ENCODE data around the gene MRAS. TPM values are rescaled to one million over a fixed set of nuclear protein-coding genes. Genes with fewer than 3 reads are reported as not detected.

The MRAS gene
- total RNA-seq, 1 experiment from 2014 or later, result 13.2 TPM

- no peak for TF ChIP-seq CTCF (IDR thresholded peaks at IDR 0.05; ENCODE audit: unreplicated experiment)
- Mint-ChIP-seq H3K27me3 (ENCODE audit: unreplicated experiment) (peaks cover 30% of the 10 kb centered on the region), H3K36me3 (ENCODE audit: insufficient read depth, unreplicated experiment) (no peaks in the 10 kb centered on the region), H3K27ac (ENCODE audit: unreplicated experiment) (no peak overlapping the region), H3K4me3 (ENCODE audit: low read depth, unreplicated experiment) (no peak overlapping the region), H3K4me1 (ENCODE audit: low read depth, unreplicated experiment) (no peaks in the 10 kb centered on the region), H3K9me3 (ENCODE audit: low read depth, unreplicated experiment) (no peaks in the 10 kb centered on the region)
- CTCF ChIA-PET, result interaction anchor here (1.0 kb wide), 1 partner anchor 20 kb away, joined by 3 read pairs; no protein-coding TSS in a partner anchor
- no peak for DNase-seq
- intact Hi-C loops (cut with micrococcal nuclease; ENCODE audit: unreplicated experiment), result loop anchor here (1.0 kb wide), 2 partner anchors 66 to 217 kb away; no protein-coding TSS in a partner anchor
- no TSS peak for BruUV-seq (replicated peaks)
Measured at GRCh38 chr3:138397983-138398382, 49.6 kb downstream of the MRAS start.

- Mint-ChIP-seq H3K27me3 (ENCODE audit: unreplicated experiment) (peaks cover 37% of the 10 kb centered on the region), H3K27ac (ENCODE audit: unreplicated experiment) (no peak overlapping the region), H3K9me3 (ENCODE audit: low read depth, unreplicated experiment) (no peaks in the 10 kb centered on the region), H3K4me3 (ENCODE audit: low read depth, unreplicated experiment) (no peak overlapping the region), H3K4me1 (ENCODE audit: low read depth, unreplicated experiment) (no peaks in the 10 kb centered on the region), H3K36me3 (ENCODE audit: insufficient read depth, unreplicated experiment) (no peaks in the 10 kb centered on the region)
- intact Hi-C loops (cut with micrococcal nuclease; ENCODE audit: unreplicated experiment), result loop anchor here (1.0 kb wide), 2 partner anchors 67 to 218 kb away; no protein-coding TSS in a partner anchor
- DNase-seq, result no peak
- no peak for TF ChIP-seq CTCF (IDR thresholded peaks at IDR 0.05; ENCODE audit: unreplicated experiment)
- BruUV-seq (replicated peaks), result no TSS peak
- CTCF ChIA-PET, result interaction anchor here (1.0 to 1.7 kb wide), 2 partner anchors 11 to 18 kb away, joined by 4 to 7 read pairs; no protein-coding TSS in a partner anchor
Measured at GRCh38 chr3:138398791-138399575, 50.6 kb downstream of the MRAS start.

GRCh38 chr3:138399766-138400165, 51.4 kb downstream of the MRAS start:
- H3K27me3 Mint-ChIP-seq (ENCODE audit: unreplicated experiment), result peaks cover 45% of the 10 kb centered on the region
- H3K27ac Mint-ChIP-seq (ENCODE audit: unreplicated experiment), result no peak overlapping the region
- no peak overlapping the region for H3K4me3 Mint-ChIP-seq (ENCODE audit: low read depth, unreplicated experiment)
- DNase-seq, result no peak
- H3K36me3 Mint-ChIP-seq (ENCODE audit: insufficient read depth, unreplicated experiment), result no peaks in the 10 kb centered on the region
- BruUV-seq (replicated peaks), result no TSS peak
- CTCF ChIA-PET, result interaction anchor here (0.6 to 1.7 kb wide), 5 partner anchors 9 to 524 kb away, joined by 4 to 7 read pairs (median 4); no protein-coding TSS in a partner anchor
- intact Hi-C loops (cut with micrococcal nuclease; ENCODE audit: unreplicated experiment), result no loop called here
- TF ChIP-seq CTCF (IDR thresholded peaks at IDR 0.05; ENCODE audit: unreplicated experiment), result no peak
- H3K4me1 Mint-ChIP-seq (ENCODE audit: low read depth, unreplicated experiment), result no peaks in the 10 kb centered on the region
- no peaks in the 10 kb centered on the region for H3K9me3 Mint-ChIP-seq (ENCODE audit: low read depth, unreplicated experiment)

GRCh38 chr3:138400651-138401070, 52.3 kb downstream of the MRAS start:
- no TSS peak for BruUV-seq (replicated peaks)
- intact Hi-C loops (cut with micrococcal nuclease; ENCODE audit: unreplicated experiment), result no loop called here
- Mint-ChIP-seq H3K4me1 (ENCODE audit: low read depth, unreplicated experiment) (no peaks in the 10 kb centered on the region), H3K4me3 (ENCODE audit: low read depth, unreplicated experiment) (no peak overlapping the region), H3K9me3 (ENCODE audit: low read depth, unreplicated experiment) (no peaks in the 10 kb centered on the region), H3K27ac (ENCODE audit: unreplicated experiment) (no peak overlapping the region), H3K27me3 (ENCODE audit: unreplicated experiment) (peaks cover 53% of the 10 kb centered on the region), H3K36me3 (ENCODE audit: insufficient read depth, unreplicated experiment) (no peaks in the 10 kb centered on the region)
- CTCF ChIA-PET, result interaction anchor here (0.6 to 1.7 kb wide), 5 partner anchors 8 to 523 kb away, joined by 3 to 7 read pairs (median 4); no protein-coding TSS in a partner anchor
- DNase-seq, result no peak
- TF ChIP-seq CTCF (IDR thresholded peaks at IDR 0.05; ENCODE audit: unreplicated experiment), result no peak

All from Calu3 (cell line).